Measurements from ENCODE around the gene PNP.
A peak's percentile ranks its signal among the peaks of the same experiment; 100 is the strongest.

PNP gene

DNA sequence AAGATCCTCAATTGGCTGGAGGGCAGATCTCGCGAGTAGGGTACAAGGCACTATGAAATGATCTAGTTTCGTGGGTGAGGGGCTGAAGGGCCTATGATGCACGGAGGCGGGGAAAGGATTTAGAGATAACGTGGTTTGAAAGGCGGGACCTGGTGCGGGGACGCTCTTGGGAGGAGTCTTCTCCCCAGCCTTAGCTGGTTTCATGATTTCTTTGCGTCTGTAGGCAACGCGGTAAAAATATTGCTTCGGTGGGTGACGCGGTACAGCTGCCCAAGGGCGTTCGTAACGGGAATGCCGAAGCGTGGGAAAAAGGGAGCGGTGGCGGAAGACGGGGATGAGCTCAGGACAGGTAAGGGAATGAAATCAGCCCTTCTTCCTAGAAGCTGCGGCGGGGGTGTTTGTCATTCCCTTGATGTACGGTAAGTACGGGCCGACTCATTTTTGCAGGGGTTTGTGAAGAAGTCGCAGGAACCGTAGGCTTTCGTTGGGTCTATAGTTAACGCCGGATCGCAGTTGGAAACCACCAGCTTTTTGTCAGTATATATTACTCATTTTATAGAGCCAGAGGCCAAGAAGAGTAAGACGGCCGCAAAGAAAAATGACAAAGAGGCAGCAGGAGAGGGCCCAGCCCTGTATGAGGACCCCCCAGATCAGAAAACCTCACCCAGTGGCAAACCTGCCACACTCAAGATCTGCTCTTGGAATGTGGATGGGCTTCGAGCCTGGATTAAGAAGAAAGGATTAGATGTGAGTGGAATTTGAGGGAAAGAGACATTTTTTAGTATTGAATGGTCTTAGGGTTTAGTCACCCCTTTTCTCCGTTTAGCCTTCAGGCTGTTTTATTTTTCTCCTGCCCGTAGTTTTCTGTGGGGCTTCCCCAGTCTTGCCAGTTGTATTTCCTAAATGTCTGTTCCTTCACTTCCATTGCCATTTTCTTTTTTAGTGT, 13.6 kb upstream of the PNP start:
- DNase-seq (ENCODE audit: low read depth): peak; percentile 53

DNA sequence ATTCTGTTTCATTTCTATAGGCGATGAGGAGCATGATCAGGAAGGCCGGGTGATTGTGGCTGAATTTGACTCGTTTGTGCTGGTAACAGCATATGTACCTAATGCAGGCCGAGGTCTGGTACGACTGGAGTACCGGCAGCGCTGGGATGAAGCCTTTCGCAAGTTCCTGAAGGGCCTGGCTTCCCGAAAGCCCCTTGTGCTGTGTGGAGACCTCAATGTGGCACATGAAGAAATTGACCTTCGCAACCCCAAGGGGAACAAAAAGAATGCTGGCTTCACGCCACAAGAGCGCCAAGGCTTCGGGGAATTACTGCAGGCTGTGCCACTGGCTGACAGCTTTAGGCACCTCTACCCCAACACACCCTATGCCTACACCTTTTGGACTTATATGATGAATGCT, 12.2 kb upstream of the PNP start:
- DNase-seq (ENCODE audit: low read depth): no peak

DNA sequence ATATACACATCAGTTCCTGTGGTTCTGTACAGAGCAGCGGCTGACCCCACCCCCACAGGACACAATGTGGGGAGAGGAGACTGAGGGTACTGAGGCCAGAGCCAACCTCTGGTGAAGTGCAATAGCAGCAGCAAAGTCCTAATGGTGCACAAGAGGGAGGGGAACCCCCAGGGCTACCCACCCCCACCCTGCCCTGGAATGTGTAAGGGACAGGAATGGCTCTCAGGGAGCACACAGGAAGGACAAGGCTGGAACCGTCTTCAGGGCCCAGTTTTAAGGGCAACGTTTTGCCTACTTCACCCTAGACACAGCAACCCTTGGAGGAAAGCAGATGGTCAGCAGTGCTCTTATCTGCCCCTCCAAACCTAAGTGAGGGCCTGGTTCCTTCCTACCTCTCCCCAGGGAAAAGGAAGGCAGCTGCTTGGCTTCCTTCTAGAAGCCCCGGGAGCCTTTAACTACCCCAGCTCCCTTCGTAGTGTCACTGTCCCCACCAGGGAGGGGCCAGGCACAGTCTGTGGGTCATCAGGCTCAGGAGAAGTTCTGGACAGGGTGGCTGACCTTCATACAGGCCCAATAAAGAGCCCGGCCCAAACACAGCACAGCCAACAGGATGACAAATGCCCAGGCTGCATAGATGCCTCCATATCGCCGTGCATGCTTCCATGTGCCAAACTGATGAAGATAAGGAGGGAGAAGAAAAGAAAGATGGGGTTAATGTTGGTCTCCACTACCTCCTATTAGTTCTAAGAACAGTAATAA, 11.0 kb upstream of the PNP start:
- no peak for DNase-seq (ENCODE audit: low read depth)

DNA sequence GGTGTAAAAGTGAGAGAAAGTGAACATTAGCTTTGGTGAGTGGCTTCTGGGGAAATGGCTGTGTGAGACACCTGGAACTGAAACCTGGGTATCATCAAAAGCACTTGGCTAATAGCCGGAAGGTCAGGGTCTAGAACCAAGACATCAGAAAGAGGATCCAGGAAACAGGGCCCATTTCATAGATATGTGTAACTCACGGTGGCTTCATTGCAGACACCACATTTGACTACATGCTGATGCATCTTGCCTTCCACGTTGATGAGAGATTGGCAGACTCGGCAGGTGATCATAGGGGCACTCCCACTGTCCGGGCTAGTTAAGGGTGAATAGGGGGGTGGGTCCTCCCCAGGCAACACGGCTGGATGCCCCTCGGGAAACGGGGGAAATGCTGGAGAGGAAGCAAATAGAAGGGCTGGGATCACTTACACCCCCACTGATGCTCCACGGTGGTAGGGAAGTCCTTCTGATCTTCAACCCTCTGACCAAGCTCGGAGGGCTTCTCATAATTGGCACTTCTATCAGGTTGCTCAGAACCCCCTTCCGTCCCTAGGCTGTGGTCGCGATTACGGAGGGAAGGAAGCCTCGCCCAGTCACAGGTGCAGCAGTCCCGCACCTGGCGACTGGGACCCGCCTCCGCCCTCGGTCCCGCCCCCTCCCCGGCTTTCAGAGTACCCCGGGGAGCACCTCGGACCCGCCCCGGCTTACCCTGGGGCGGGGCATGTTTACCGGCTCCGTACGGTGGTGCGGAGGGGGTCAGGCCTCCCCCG, 8.6 kb upstream of the PNP start:
- DNase-seq (ENCODE audit: low read depth): no peak

DNA sequence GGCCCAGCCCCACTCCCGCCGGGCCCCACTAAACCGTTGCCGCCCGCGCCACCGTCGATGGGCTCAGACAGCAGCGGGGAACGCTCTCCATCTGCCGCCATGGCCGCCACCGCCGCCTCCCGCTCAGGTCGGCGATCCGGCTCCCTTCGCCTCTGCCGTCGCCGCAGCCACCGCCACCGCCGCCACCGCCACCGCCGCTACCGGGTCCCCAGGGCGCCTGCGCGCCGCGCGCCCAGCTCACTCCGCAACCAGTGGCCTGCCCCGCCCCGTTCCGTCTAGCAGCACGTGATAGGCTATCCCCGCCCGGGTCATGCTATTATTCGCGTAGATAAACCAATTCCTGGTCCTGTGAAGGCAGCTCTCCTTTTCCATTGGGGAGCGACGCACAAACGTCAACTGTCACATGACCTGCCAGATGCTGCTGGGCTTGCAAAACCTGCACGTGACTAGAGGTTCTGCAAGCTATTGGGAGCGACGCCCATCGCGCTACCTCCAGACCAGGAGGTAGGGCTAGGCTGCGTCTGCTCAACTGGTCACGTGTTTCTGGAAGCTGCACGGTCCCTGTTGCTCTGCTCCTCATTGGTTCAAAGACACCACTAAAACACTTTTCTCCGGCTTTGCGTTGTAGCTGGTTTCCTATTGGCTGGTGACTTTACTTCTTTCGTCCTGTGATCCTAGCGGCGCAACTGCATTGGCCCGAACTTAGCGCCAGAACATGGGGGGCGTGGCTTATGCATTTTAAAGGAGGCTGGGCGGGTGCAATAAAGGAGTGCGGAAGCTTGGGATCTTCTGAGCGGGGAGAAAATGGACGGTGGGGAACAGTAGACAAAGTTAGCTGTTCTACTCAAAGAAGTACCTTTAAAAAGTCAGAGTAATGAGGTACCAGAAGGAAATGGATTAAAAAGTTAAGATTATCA, 7.7 kb upstream of the PNP start, which contains the start of gene PIP4P1:
PIP4P1 (minus strand) TSS at position 210 of the 917 bp plus-strand sequence; CDS start at position 101, 109 bp downstream.
- DNase-seq (ENCODE audit: low read depth): peak; percentile 97

DNA sequence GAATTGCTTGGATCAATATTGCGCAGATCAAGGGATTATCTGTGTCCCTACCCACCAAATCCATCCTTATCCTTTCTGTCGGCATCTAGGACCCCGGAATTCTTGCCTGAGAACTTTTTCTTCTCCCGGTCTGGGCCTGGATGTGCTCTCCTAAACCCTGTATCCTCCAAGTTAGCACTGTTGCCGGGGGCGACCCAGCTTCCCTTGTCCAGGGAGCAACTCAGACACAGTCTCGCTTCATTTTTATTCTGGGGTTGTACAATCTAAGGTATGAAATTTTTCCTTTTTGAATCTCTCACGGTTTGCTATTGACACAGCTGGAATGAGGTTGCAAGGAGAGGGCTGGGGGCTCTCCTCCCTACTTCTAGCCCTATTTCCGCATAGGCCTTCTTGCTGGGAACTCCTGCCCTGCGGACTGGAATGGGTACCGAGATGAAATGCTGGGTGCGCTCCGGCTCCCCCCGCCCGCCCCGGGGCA, 403 bp upstream of the PNP start:
- DNase-seq (ENCODE audit: low read depth): no peak

DNA sequence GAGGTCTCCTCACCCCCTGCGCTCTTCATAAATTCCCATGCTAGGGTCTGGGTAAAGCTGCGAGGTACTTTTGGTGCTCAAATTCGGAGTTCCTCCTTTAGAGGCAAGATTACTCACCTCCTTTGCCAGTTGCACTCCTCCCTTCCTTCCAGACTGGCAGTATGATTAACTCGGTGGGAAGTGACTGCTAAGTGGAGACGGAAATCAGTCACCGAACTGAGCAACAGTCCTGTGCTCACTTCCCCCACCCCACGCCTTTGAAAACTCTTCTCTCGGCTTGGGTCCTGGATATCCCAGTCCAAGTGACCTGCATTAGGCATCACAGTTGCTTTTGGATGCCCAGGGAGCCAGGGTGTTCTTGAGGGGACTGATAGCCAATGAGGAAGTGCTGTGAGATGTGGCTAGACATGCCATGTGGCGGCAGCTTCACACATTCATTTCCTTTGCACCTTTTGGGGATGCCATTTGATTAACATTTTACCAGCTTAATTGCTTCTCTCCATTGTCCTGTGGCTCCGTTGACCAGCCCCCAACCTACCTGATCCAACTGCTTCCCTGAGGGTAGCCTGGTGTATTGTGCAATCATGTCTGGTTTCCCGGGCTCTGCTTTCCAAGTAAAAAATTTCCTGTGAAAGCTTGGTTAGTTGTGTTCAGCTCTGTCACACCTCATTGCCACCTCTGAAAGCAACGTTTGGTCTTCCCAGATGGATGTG, 840 bp downstream of the PNP start:
- peak; percentile 28 for DNase-seq (ENCODE audit: low read depth)

DNA sequence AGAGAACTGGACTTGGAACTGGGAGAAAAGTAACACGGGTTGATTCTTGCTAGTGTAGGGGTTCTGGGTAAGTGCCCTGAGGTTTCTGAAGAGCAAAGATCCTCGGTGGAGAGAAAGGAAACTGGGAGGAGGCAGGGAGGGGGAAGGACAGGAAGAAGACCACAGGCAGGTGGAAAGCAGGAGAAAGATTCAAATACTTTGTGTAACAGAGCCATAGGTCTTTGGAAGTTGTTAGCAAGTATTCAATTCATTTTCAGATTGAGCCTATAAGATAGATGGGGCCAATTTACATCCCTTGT, 1.3 kb downstream of the PNP start:
- no peak for DNase-seq (ENCODE audit: low read depth)

DNA sequence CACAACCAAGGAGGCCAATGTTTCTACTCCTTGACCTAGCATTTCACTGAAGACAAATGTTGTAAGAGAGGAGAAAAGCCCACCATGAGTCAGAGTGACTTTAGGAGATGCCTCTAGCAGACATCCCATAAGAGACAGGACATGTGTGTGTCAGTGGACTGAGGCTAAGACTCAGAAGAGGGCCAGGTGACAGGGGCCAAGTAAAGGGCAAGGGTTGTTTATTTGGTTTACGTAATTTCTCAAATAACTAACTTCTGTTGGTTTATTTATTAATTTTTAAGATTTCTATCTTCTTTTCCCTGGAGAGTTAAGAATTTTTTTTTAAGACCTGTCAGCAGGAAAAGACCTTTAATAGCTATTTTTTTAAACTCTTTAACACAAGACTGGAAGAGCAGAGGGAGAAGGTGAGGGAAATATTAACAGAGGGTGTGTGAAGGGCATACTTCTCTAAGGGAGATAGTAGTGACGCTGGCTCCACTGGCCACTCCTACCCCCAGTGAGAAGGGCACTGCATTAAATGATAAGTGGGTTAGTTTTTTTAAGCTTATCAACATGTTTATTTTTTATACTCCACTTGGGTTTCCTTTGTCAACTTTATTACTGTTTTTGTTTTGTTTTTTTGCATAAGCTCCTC, 3.4 kb downstream of the PNP start:
- no peak for DNase-seq (ENCODE audit: low read depth)

DNA sequence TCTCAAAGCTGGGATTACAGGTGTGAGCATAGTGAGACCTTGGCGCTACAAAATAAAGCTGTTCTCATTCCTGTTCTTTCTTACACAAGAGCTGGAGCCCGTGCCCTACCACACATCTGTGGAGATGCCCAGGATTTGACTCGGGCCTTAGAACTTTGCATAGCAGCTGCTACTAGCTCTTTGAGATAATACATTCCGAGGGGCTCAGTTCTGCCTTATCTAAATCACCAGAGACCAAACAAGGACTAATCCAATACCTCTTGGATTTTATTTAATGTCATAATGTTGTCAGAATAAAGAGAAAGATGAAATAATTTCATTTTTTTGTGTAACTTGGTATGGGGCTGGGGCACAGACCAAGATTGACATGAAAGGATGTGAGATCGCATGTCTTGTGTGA, 7.6 kb downstream of the PNP start:
- DNase-seq (ENCODE audit: low read depth): no peak

DNA sequence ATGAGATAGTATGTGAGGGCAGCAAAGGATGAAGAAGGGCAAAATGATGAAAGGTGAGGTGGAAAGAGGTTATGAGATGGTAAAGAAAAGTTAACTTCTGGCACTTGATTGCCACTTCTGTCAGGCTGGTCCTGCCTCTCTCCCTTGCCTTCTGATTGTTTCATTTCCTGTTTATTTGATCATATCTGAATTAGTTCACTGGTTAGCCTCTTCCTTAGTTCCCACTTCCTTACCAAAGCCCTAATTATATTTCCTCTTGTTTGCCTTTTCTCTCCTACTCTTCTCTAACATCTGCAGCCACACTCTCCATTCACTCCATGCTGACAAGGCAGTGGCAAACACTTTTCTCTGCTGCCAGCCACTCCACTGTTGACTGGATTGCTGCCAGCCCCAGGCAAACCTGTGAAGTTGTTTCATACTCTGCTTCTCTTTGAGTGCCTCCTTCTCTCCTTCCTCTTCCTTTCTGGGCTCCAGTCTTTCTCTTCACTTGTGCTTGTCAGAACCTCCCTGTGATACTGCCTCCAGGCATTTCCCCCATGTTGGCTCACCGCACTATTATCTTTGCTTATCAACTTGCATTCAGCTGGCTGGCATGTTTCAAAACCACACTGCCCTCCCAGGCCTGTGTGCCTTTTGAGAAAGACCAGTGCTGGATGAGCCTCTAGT, 8.1 kb downstream of the PNP start:
- no peak for DNase-seq (ENCODE audit: low read depth)

DNA sequence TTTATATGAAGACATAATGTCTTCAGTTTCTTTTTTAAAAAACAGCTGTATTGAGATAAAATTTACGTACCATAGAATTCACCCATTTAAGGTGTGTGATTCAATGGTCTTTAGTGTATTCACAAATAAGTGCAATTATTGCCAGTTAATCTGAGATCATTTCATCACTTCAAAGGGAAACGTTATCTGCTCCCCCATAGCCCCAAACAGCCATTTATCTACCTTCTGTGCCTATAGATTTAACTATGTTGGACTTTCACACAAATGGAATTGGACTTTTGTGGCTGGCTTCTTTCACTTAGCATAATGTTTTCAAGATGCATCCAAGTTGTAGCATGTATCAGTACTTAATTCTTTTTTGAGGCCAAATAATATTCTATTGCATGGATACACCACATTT, 9.7 kb downstream of the PNP start:
- DNase-seq (ENCODE audit: low read depth): no peak

DNA sequence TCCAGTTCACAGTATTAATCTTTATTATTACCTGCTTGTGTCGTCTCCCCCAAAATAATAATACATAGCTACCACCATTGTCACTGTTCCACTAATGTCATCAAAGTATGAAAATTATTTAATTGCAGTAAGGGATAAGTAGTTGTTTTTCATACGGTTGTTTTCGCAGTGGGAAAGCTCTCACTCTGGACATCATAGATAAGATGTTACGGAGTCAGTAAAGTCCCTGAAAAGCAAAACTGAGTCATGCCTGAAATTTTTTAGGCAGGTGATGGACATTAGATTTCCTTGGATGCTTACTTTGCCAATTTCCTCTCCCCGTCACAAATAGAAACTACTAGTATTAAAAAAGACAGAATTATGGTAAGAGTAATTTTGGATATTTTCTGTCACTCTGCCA, 13.2 kb downstream of the PNP start:
- no peak for DNase-seq (ENCODE audit: low read depth)

DNA sequence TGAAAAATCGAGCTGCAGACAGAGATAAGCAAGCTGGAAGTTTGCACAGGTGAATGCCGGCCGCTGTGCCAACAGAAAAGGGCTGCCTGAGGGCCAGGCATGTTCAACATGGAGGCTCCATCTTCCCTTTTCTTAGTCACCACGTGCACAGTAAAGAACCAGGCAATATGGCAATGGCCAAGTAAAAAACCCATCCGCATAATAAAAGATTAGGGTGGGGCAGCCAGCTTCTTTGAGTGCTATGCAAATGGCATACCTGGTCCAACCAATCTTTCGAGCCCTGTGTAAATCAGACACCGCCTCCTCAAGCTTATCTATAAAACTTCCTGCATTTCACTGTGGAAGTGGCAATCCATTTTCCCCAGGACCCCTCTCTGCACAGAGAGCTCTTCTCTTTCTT, 16.7 kb downstream of the PNP start:
- no peak for DNase-seq (ENCODE audit: low read depth)

DNA sequence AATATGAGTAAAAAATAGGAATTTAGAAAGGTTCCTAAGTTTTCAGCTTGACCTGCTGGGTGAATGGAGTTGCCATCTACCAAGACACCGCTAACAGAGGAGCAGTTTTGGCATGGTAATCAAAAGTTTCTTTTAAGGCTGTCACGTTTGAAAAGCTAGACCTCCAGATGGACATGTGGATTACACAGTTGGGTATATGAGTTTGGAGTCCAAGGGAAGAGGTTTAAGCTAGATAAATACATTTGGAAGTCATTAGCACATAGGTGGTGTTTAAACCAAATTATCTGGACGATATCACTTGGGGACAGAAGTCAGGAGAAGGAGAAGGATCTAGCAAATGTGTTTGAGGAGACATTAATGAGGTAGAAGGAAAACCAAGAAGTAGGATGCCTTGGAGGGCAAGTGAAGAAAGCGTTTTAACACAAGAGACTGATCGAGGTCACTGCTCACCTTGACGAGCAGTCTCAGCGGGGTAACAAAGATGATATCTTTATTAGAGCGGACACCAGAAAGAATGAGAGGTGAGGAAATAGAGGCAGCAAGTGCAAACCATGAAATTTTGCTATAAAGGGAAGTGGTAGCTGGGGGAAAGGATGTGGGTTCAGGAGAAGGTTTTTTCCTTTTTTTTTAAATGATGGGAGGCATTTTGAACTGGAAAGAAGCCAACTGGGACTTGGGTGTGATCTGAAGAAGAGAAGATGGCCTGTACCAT, 17.6 kb downstream of the PNP start:
- DNase-seq (ENCODE audit: low read depth): no peak

DNA sequence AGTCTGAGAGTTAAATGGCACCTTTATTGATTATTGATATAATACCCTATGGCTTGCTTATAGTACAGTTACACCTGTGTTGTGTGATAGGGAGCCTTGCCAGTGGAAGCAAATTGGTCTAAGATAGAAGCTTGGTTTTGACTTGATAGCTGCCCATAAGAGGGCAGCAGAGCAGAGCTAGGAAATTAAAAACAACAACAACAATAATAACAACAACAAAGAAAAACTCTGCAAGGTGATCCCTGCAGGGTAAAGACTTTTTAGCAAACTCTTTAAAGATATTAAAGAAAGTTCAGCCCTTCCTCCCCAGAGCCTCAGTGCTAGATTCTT, 18.2 kb downstream of the PNP start:
- DNase-seq (ENCODE audit: low read depth): no peak

DNA sequence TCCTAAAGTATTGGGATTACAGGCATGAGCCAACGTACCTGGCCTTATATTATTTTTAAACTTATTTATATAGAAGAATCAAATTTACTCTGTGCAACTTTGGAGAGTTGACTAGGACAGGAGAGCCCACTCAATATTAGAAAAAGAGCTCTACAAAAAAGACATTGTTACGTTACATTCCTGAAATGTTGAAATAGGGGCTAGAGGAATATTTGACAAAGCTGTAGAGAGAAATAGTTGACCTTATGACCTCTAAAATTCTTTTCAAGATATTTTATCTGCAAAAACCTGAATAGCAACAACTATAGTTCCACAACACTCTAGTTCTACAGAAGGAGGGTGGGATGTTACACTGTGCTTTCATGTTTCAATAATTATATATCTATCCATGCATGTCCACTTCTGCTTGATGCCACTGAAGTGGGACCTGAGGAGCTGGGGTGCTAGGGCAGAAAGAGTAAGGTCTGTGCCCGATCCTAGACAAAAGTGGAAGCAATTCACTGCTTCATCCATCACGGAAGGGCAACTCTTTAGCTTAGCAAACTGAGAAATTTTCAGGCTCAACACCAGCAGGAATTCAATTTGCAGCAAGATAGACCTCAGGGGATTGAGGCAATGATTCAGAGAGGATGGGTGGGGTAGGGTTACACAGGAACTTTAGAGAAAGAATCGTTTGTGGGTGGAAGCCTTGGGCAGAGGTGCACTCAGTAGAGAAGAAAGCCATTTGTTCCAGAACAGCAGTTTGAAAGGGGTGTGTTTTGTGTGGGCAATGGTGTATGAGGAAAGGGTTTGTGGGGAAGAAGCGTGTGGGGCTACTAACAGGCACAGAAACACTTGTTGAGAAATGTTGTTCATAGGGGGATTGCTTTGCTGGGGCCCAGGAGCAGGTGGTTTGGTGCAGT, 20.1 kb downstream of the PNP start:
- DNase-seq (ENCODE audit: low read depth): no peak

DNA sequence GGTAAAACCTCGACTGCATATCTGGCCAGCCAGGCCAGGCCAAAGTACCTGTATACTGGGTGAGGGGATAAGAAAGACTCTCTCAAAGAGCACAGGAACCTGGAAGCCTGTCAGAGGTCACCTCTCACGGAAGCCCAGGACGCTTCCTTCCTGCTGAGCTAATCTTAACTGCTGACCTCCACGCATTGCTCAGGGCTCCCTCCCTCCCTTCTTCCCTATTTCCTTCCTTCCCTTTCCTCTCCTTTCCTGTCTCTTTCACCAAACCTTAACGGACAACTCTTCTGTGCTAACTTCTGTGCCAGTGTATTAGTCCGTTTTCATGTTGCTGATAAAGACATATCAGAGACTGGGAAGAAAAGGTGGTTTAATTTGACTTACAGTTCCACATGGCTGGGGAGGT, 21.4 kb downstream of the PNP start:
- DNase-seq (ENCODE audit: low read depth): no peak
